Measurements from ENCODE around the gene IL31.

GRCh38 chr12:122127839-122128238, 46.2 kb downstream of the IL31 start:
- no peak for TF ChIP-seq CTCF (IDR thresholded peaks at IDR 0.05)
- no peak for TF ChIP-seq POLR2A (IDR thresholded peaks at IDR 0.05)

Data from prostate gland (tissue), 2 donors.